Stomach (tissue), 4 donors: ENCODE data around the gene PTGER1.

Source experiments
- EP300 ChIP-seq: sonication (generic); formaldehyde crosslinking; IDR thresholded peaks from one replicate; pipeline ENCODE4 v1.6.1; 2017; ENCODE audit warnings: antibody characterized with exemption
- TF ChIP-seq, protein P1 (sequence below), 7 experiments: fragments of 450-650 bp in 4 of 7; fragments of 200-600 bp in 3 of 7; sonication (generic) in 3 of 7; IDR thresholded peaks; one replicate each; pipeline ENCODE4 v1.5.1; 2016 to 2019; ENCODE audit warnings: antibody characterized with exemption in 7 of 7, control low read depth in 2 of 7, mild to moderate bottlenecking in 1 of 7

DNA sequence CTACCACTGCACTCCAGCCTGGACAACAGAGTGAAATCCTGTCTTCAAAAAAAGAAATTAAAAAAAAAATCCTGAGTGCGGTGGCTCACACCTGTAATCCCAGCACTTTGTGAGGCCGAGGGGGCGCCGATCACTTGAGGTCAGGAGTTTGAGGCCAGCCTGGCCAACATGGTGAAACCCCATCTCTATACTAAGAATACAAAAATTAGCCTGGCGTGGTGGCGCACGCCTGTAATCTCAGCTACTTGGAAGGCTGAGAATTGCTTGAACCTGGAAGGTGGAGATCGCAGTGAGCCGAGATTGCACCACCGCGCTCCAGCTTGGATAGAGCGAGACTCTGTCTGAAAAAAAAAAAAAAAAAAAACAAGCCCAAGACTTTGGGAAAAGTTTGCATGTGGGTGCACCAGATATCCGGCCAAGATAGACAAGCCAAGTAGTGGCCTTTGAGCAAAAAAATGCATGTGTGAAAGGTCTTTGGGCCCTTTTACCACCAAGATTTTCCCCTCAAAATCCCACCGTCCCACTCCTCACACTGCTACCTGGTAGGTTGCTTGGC lies 37.3 kb upstream of the PTGER1 start:
- no peak for TF ChIP-seq EP300
- TF ChIP-seq, protein P1, sequence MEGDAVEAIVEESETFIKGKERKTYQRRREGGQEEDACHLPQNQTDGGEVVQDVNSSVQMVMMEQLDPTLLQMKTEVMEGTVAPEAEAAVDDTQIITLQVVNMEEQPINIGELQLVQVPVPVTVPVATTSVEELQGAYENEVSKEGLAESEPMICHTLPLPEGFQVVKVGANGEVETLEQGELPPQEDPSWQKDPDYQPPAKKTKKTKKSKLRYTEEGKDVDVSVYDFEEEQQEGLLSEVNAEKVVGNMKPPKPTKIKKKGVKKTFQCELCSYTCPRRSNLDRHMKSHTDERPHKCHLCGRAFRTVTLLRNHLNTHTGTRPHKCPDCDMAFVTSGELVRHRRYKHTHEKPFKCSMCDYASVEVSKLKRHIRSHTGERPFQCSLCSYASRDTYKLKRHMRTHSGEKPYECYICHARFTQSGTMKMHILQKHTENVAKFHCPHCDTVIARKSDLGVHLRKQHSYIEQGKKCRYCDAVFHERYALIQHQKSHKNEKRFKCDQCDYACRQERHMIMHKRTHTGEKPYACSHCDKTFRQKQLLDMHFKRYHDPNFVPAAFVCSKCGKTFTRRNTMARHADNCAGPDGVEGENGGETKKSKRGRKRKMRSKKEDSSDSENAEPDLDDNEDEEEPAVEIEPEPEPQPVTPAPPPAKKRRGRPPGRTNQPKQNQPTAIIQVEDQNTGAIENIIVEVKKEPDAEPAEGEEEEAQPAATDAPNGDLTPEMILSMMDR (IDR thresholded peaks at IDR 0.05) = no peak
